ENCODE results near the gene CHRNB4. TPM values are rescaled to one million over a fixed set of nuclear protein-coding genes. Genes with fewer than 3 reads are reported as not detected.

CHRNB4 gene
- total and polyA plus RNA-seq, 10 donors: 0.07 to 1.1 (median 0.26) TPM

- Histone ChIP-seq H3K4me1 (peaks cover under 1 to 7% (median 5%) of the 10 kb centered on the region in 6 donors), H3K36me3 (no peaks in the 10 kb centered on the region), H3K27me3 (replicated peaks in 1 of 7) (peaks cover 0 to 60% (median 17%) of the 10 kb centered on the region in 7 donors), H3K9me3 (no peaks in the 10 kb centered on the region), H3K4me3 (no peak overlapping the region), H3K27ac (no peak overlapping the region)
- DNase-seq: no peak
- 52 to 71% (median 70%) methylated on average over 8 to 12 of the region's 12 CpGs for WGBS, 5 donors
- intact Hi-C loops (cut with DNase I; ENCODE audit: low total_unique reads): no loop called here
- TF ChIP-seq POLR2AphosphoS5 (IDR thresholded peaks at IDR 0.05): no peak
- no peak for TF ChIP-seq CTCF (IDR thresholded peaks at IDR 0.05 in 8 of 11, conservative IDR thresholded peaks at IDR 0.05 in 3 of 11)
- TF ChIP-seq POLR2A (IDR thresholded peaks at IDR 0.05): no peak
These were observed 15.3 kb downstream of the CHRNB4 start for GRCh38 chr15:78625606-78626280.

- intact Hi-C loops (cut with DNase I; ENCODE audit: low total_unique reads): no loop called here
- 74 to 83% (median 81%) methylated on average over 16 to 17 of the region's 17 CpGs for WGBS, 5 donors
- Histone ChIP-seq H3K36me3 (no peaks in the 10 kb centered on the region), H3K27ac (no peak overlapping the region), H3K9me3 (no peaks in the 10 kb centered on the region), H3K4me1 (peaks cover 9 to 15% (median 13%) of the 10 kb centered on the region in 6 donors), H3K27me3 (replicated peaks in 1 of 7) (peaks cover 0 to 68% (median 25%) of the 10 kb centered on the region in 7 donors), H3K4me3 (no peak overlapping the region)
- no peak for DNase-seq
- TF ChIP-seq POLR2A (IDR thresholded peaks at IDR 0.05) (no peak), CTCF (IDR thresholded peaks at IDR 0.05 in 8 of 11, conservative IDR thresholded peaks at IDR 0.05 in 3 of 11) (no peak), POLR2AphosphoS5 (IDR thresholded peaks at IDR 0.05) (no peak)
These were observed 16.1 kb downstream of the CHRNB4 start for GRCh38 chr15:78624651-78625590.

GRCh38 chr15:78623786-78624497 is 17.1 kb downstream of the CHRNB4 start:
- Histone ChIP-seq H3K36me3 (no peaks in the 10 kb centered on the region), H3K27me3 (replicated peaks in 1 of 7) (peaks cover 0 to 74% (median 35%) of the 10 kb centered on the region in 7 donors), H3K9me3 (no peaks in the 10 kb centered on the region), H3K4me3 (no peak overlapping the region), H3K4me1 (peaks cover 10 to 20% (median 17%) of the 10 kb centered on the region in 6 donors), H3K27ac (no peak overlapping the region)
- TF ChIP-seq POLR2A (IDR thresholded peaks at IDR 0.05) (no peak), CTCF (IDR thresholded peaks at IDR 0.05 in 8 of 11, conservative IDR thresholded peaks at IDR 0.05 in 3 of 11) (no peak), POLR2AphosphoS5 (IDR thresholded peaks at IDR 0.05) (no peak)
- 82 to 90% (median 86%) methylated on average over 7 of the region's 7 CpGs for WGBS, 5 donors
- intact Hi-C loops (cut with DNase I; ENCODE audit: low total_unique reads): no loop called here
- no peak for DNase-seq

Measured in spleen (tissue), 11 donors.